Keratinocyte (primary cell): ENCODE measurements around the gene SERPINB12.

ENCODE experiments used
- EZH2 ChIP-seq: IDR thresholded peaks from one replicate; pipeline ENCODE4 v1.6.1; 2012; ENCODE audit warnings: inconsistent platforms, mild to moderate bottlenecking, low read length, moderate library complexity
- TF ChIP-seq, protein P1 (sequence below), 3 experiments: IDR thresholded peaks in 1 of 3; conservative IDR thresholded peaks in 1 of 3; optimal IDR thresholded peaks in 1 of 3; 2 replicates in 2 of 3; 3 replicates in 1 of 3; pipeline versions ENCODE3 to v1.5.1; 2011; ENCODE audit warnings: low read length in 3 of 3, mild to moderate bottlenecking in 3 of 3, moderate library complexity in 2 of 3, control low read depth in 1 of 3, inconsistent platforms in 1 of 3; ENCODE audit not compliant: insufficient read depth in 2 of 3; ENCODE audit errors: extremely low read depth in 1 of 3

- TF ChIP-seq, protein P1, sequence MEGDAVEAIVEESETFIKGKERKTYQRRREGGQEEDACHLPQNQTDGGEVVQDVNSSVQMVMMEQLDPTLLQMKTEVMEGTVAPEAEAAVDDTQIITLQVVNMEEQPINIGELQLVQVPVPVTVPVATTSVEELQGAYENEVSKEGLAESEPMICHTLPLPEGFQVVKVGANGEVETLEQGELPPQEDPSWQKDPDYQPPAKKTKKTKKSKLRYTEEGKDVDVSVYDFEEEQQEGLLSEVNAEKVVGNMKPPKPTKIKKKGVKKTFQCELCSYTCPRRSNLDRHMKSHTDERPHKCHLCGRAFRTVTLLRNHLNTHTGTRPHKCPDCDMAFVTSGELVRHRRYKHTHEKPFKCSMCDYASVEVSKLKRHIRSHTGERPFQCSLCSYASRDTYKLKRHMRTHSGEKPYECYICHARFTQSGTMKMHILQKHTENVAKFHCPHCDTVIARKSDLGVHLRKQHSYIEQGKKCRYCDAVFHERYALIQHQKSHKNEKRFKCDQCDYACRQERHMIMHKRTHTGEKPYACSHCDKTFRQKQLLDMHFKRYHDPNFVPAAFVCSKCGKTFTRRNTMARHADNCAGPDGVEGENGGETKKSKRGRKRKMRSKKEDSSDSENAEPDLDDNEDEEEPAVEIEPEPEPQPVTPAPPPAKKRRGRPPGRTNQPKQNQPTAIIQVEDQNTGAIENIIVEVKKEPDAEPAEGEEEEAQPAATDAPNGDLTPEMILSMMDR (optimal IDR thresholded peaks at IDR 0.05 in 1 of 3, IDR thresholded peaks at IDR 0.05 in 1 of 3, conservative IDR thresholded peaks at IDR 0.05 in 1 of 3; ENCODE audit: extremely low read depth in 1 of 3, insufficient read depth in 2 of 3, low read length in 3 of 3) = no peak
- TF ChIP-seq EZH2 = no peak
Measured at GRCh38 chr18:63588909-63589308, 46.7 kb downstream of the SERPINB12 start.
